Measurements from ENCODE around the gene OLFML2A.
A peak's percentile ranks its signal among the peaks of the same experiment; 100 is the strongest.

The OLFML2A gene

GRCh38 chr9:124758691-124759090 is 18.2 kb upstream of the OLFML2A start:
- no peak for DNase-seq
- in situ Hi-C loops (cut with HindIII; ENCODE audit: low pct_ligation_motif_present, low pct_unique_long_range_greater_than_20kb, low sequenced_read_pairs) = no loop called here

- no peak for DNase-seq
- in situ Hi-C loops (cut with HindIII; ENCODE audit: low pct_ligation_motif_present, low pct_unique_long_range_greater_than_20kb, low sequenced_read_pairs) = no loop called here
Measured at GRCh38 chr9:124759327-124759726, 17.6 kb upstream of the OLFML2A start.

GRCh38 chr9:124760719-124761118 is 16.2 kb upstream of the OLFML2A start:
- DNase-seq = no peak
- in situ Hi-C loops (cut with HindIII; ENCODE audit: low pct_ligation_motif_present, low pct_unique_long_range_greater_than_20kb, low sequenced_read_pairs) = no loop called here

DNA sequence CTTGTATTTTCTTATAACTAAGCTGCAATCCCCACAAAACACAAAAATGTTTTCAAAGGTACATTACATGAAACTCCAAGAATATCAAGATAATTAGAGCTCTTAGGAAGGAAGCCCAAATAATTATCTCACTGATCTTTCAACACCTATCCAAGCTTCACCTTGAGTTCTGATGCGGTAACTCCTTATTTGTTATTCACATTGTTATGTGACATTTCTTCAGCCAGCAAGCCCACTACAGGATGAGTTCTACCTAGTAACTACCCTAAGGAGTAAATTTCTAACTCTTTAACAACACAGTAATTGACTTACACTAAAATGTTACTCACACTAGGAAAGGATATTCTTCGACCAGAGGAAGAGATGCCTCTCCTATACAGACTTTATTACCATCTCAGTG is 15.7 kb upstream of the OLFML2A start:
- in situ Hi-C loops (cut with HindIII; ENCODE audit: low pct_ligation_motif_present, low pct_unique_long_range_greater_than_20kb, low sequenced_read_pairs) = no loop called here

GRCh38 chr9:124761710-124762109 is 15.2 kb upstream of the OLFML2A start:
- in situ Hi-C loops (cut with HindIII; ENCODE audit: low pct_ligation_motif_present, low pct_unique_long_range_greater_than_20kb, low sequenced_read_pairs) = no loop called here
- no peak for DNase-seq

More for the DNA sequence above, 15.7 kb upstream of the OLFML2A start:
- DNase-seq = no peak

DNA sequence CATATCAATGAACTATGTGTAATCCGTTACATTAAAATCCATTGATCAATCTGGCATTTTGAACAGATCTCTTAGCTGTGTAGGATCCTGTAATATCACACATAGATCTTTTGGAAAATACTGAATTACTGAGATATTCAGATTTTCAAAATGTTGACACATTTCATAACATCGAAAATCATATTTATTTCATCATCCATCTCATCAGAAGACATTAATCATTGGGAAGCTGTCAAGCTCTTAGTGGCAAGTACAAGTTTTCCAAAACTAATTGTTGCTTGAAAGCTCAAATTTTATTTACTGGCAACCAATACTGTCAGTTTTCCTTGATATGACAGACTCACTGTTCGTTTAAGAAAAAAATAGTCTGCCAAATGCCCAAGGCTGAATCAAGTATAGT is 14.3 kb upstream of the OLFML2A start:
- in situ Hi-C loops (cut with HindIII; ENCODE audit: low pct_ligation_motif_present, low pct_unique_long_range_greater_than_20kb, low sequenced_read_pairs) = no loop called here
- DNase-seq = no peak

DNA sequence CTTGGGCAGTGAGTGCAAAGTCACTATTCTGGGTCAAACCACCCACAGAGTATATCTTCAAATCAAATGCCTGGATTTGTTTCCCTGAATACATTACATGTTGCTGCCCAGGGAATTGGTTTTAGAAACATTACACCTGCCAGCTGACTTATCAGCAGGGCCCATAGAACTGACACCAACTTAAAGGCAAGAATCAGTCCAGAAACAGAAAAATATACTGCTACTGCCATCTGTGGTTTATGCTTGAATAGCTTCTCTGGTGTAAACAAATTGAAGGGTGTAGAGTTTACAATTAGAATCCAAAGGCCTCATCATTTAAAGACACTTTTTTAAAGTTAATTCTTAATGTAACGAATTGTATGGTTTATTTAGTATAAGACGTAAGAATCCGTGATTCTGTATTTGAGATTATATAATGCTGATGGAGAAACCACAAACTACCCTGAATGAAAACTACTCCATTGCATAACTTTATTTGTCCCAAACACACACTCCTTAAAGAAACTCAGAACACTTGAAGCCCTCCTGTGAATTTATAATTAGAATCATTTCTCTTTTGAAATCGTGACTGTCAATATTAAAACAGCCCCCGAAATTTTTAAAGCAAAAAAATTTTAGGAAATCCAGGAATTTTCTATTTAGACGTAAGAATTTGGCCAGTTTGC is 12.0 kb upstream of the OLFML2A start:
- DNase-seq = peak; percentile 25
- in situ Hi-C loops (cut with HindIII; ENCODE audit: low pct_ligation_motif_present, low pct_unique_long_range_greater_than_20kb, low sequenced_read_pairs) = no loop called here

GRCh38 chr9:124765439-124765835 is 11.5 kb upstream of the OLFML2A start:
- DNase-seq = no peak
- in situ Hi-C loops (cut with HindIII; ENCODE audit: low pct_ligation_motif_present, low pct_unique_long_range_greater_than_20kb, low sequenced_read_pairs) = no loop called here

GRCh38 chr9:124766326-124766725 is 10.6 kb upstream of the OLFML2A start:
- no peak for DNase-seq
- in situ Hi-C loops (cut with HindIII; ENCODE audit: low pct_ligation_motif_present, low pct_unique_long_range_greater_than_20kb, low sequenced_read_pairs) = no loop called here

- in situ Hi-C loops (cut with HindIII; ENCODE audit: low pct_ligation_motif_present, low pct_unique_long_range_greater_than_20kb, low sequenced_read_pairs) = no loop called here
- peak; percentile 29 for DNase-seq
Measured at GRCh38 chr9:124766815-124767554, 9.9 kb upstream of the OLFML2A start.

DNA sequence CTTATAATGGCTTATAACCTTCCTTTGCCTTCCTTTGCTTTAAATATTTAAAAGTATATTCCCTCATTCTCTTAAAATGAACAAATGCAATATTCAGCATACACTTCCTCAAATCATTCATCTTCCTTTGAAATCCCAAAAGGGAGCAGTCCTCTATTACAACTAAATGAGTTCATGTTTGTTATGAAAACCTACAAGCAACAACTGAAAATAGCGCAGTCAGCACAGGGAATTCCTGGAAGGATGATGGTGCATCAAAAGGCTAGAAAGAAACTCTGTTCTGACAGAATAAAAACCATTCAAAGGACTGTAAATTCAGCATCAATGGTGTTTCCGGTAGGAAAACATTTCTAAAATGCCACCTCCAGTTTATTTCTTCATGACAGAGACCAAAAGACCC is 9.1 kb upstream of the OLFML2A start:
- in situ Hi-C loops (cut with HindIII; ENCODE audit: low pct_ligation_motif_present, low pct_unique_long_range_greater_than_20kb, low sequenced_read_pairs) = no loop called here
- DNase-seq = no peak

DNA sequence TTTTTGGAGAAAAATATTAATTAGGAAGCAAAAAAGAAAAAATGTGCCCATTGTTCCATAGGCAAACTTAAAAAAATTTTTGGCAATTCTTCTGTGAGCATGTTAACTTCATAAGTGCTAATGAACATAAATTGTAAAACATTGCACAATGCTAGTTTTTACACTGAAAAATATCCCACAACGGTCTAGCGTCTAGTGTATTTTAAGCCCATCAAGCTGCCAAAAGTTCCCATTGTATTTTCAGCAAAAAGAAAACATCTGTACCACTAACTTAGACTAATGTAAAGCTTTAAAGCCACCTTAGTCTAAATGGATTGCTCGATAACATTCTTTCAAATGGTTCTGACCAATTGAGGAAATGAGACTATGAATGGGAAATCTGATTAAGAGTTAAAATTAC is 8.6 kb upstream of the OLFML2A start:
- in situ Hi-C loops (cut with HindIII; ENCODE audit: low pct_ligation_motif_present, low pct_unique_long_range_greater_than_20kb, low sequenced_read_pairs) = no loop called here
- DNase-seq = no peak

- in situ Hi-C loops (cut with HindIII; ENCODE audit: low pct_ligation_motif_present, low pct_unique_long_range_greater_than_20kb, low sequenced_read_pairs) = no loop called here
- DNase-seq = no peak
Measured at GRCh38 chr9:124768750-124769548, 8.0 kb upstream of the OLFML2A start.

- DNase-seq = peak; percentile 34
- in situ Hi-C loops (cut with HindIII; ENCODE audit: low pct_ligation_motif_present, low pct_unique_long_range_greater_than_20kb, low sequenced_read_pairs) = no loop called here
Measured at GRCh38 chr9:124769549-124770358, 7.2 kb upstream of the OLFML2A start.

- in situ Hi-C loops (cut with HindIII; ENCODE audit: low pct_ligation_motif_present, low pct_unique_long_range_greater_than_20kb, low sequenced_read_pairs) = no loop called here
- DNase-seq = peak; percentile 14
Measured at GRCh38 chr9:124770359-124771020, 6.4 kb upstream of the OLFML2A start.

DNA sequence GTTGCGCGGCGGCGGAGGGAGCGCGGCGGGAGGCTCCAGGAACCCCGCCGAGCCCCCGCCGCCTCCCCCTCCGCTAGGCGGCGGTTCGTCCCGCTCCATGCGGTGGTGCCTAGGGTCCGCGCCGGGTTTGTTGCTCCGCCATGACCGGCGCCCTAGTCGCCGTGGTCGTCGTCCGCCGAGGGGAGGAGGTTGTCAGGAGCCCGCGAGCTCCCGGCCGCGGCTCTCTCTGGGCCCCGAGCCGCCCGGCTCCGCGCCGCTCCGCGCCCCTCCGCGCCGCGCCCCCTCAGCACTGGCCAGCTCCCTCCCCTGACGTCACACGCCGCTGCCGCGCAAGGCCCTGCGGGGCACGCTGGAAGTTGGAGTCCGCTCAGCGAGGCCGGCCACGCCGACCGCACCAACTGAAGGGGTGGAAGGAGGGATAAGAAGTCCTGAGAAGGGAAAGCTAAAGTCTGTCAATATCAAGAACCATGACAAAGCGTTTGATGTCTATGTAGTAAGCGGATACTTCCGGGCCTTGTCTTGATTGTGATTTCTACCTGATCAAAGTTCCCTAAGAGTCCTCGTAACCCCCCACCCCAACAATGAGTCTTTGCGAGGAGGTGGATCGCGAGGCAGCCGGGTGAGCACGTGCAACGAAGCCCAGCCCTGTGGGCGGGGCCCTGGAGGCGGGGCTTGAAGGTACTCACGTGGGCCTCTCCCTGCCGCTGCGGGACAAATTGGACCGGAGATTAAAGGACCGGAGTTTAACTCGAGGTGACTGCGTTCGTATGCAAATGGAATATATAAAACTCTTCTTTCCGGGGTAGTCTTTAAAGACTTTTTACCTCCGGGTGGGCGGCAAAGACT is 5.7 kb upstream of the OLFML2A start, which contains the start of gene NR6A1:
Gene NR6A1 (minus strand): TSS at position 291 of the 846 bp plus-strand sequence.
- in situ Hi-C loops (cut with HindIII; ENCODE audit: low pct_ligation_motif_present, low pct_unique_long_range_greater_than_20kb, low sequenced_read_pairs) = no loop called here
- peak; percentile 95 for DNase-seq

All from ACHN (cell line).